K562 (cell line): ENCODE measurements around the gene MRPL19. TPM values are rescaled to one million over a fixed set of nuclear protein-coding genes. Genes with fewer than 3 reads are reported as not detected.

Experiments used
- ATAC-seq: fragments of 200-7000 bp; cut with Tn5 transposase; 3 replicates; pipeline ENCODE4 v1.9.1; 2020; ENCODE audit warnings: moderate library complexity
- BruUV-seq: library from RNA; stranded (reverse); fragments of 400-500 nt; replicated peaks from 2 replicates; lab custom pipeline; 2021; lab: Mats Ljungman, UMichigan
- CTCF ChIA-PET: fragments of 300-600 bp; formaldehyde crosslinking; extraction: SDS; loops from one replicate; lab custom pipeline; 2021; ENCODE audit warnings: low intra/inter-chr PET ratio; lab: Yijun Ruan, JAX
- POLR2A ChIA-PET: fragments of 300-600, 350-650 bp; sonication (Branson Sonifier 250); formaldehyde crosslinking; extraction: SDS; loops from one replicate; lab custom pipeline; 2021; ENCODE audit warnings: antibody characterized with exemption, inconsistent platforms; lab: Yijun Ruan, JAX
- DNase-seq, 4 experiments: peaks; one replicate each; pipeline versions ENCODE4 v3.0.0 to v3.0.0-alpha.2; 2011 to 2018; ENCODE audit warnings: low spot score in 3 of 4, mixed read lengths in 3 of 4; ENCODE audit errors: extremely low read depth in 1 of 4
- FAIRE-seq: peaks from 2 replicates; lab custom pipeline; 2011; peaks lifted over from hg19 to GRCh38; lab: Jason Lieb, UNC
- H2AFZ ChIP-seq: 2 replicates; pipeline ENCODE4 v1.6.0; 2011; ENCODE audit warnings: low read depth, low read length, control low read depth, inconsistent platforms
- H3K27ac ChIP-seq: fragments of 200-600 bp; 3 replicates; pipeline ENCODE4 v1.8.0; 2011; ENCODE audit warnings: low read depth, mild to moderate bottlenecking, control low read depth, inconsistent platforms, low read length, moderate library complexity, mixed read lengths; ENCODE audit errors: extremely low read depth
- H3K27me3 ChIP-seq, 2 experiments: fragments of 300-600 bp in 1 of 2; 2 replicates in 1 of 2; 3 replicates in 1 of 2; pipeline versions ENCODE4 v1.6.0 to v1.8.0; 2011; ENCODE audit warnings: inconsistent platforms in 2 of 2, low read length in 2 of 2, mild to moderate bottlenecking in 1 of 2, mixed read lengths in 1 of 2, moderate library complexity in 1 of 2; ENCODE audit not compliant: control insufficient read depth in 2 of 2, insufficient read depth in 2 of 2
- H3K36me3 ChIP-seq: fragments of 300-600 bp; 3 replicates; pipeline ENCODE4 v1.8.0; 2011; ENCODE audit warnings: mild to moderate bottlenecking, low read length, inconsistent platforms; ENCODE audit not compliant: control insufficient read depth, insufficient read depth
- H3K4me1 ChIP-seq, 2 experiments: fragments of 200-600 bp in 1 of 2; replicated peaks in 1 of 2; 2 replicates in 1 of 2; 3 replicates in 1 of 2; pipeline versions ENCODE4 v1.5.1 to v1.8.0; 2011; ENCODE audit warnings: inconsistent platforms in 2 of 2, low read length in 2 of 2, mild to moderate bottlenecking in 1 of 2, mixed read lengths in 1 of 2, moderate library complexity in 1 of 2; ENCODE audit not compliant: control insufficient read depth in 2 of 2, insufficient read depth in 2 of 2
- H3K4me2 ChIP-seq: 2 replicates; pipeline ENCODE4 v1.6.1; 2011; ENCODE audit warnings: low read length, control low read depth, inconsistent platforms, mixed read lengths; ENCODE audit not compliant: insufficient read depth
- H3K4me3 ChIP-seq: fragments of 200-600 bp; sonication (generic), shearing (Covaris generic); 2 replicates; pipeline ENCODE4 v1.5.1; 2016; ENCODE audit warnings: control low read depth, inconsistent platforms
- H3K79me2 ChIP-seq: fragments of 200-600 bp; 3 replicates; pipeline ENCODE4 v1.8.0; 2011; ENCODE audit warnings: low read length, inconsistent platforms; ENCODE audit not compliant: control insufficient read depth, insufficient read depth
- H3K9ac ChIP-seq, 2 experiments: 2 replicates each; pipeline versions ENCODE4 v1.6.0 to v1.6.1; 2011; ENCODE audit warnings: low read depth in 2 of 2, low read length in 2 of 2, control low read depth in 1 of 2, inconsistent platforms in 1 of 2, mild to moderate bottlenecking in 1 of 2, mixed read lengths in 1 of 2; ENCODE audit not compliant: insufficient read depth in 1 of 2
- H3K9me1 ChIP-seq: one replicate; pipeline ENCODE4 v1.6.0; 2011; ENCODE audit warnings: inconsistent platforms, mild to moderate bottlenecking, low read length, moderate library complexity; ENCODE audit not compliant: control insufficient read depth, insufficient read depth
- H3K9me3 ChIP-seq: replicated peaks from 2 replicates; pipeline ENCODE4 v1.5.1; 2011; ENCODE audit warnings: low read depth, low read length, inconsistent platforms; ENCODE audit not compliant: control insufficient read depth, insufficient read depth
- H4K20me1 ChIP-seq: replicated peaks from 2 replicates; pipeline ENCODE4 v1.6.1; 2011; ENCODE audit warnings: low read length, inconsistent platforms, mixed read lengths; ENCODE audit not compliant: control insufficient read depth, insufficient read depth
- BHLHE40 ChIP-seq: IDR thresholded peaks from 2 replicates; pipeline ENCODE4 v1.6.1; 2011; ENCODE audit warnings: low read length, improper control_type of control experiment
- CTBP1 ChIP-seq: fragments of 450-650 bp; IDR thresholded peaks from 2 replicates; pipeline ENCODE4 v1.6.1; 2016; ENCODE audit warnings: borderline replicate concordance
- FOSL1 ChIP-seq: fragments of 200-800 bp; sonication (Bioruptor generic); conservative IDR thresholded peaks from 2 replicates; pipeline ENCODE4 v1.6.1; 2016; ENCODE audit warnings: missing genetic modification characterization, missing compliant biosample characterization
- HDAC6 ChIP-seq: IDR thresholded peaks from 2 replicates; pipeline ENCODE4 v1.6.1; 2012; ENCODE audit warnings: low read depth, mild to moderate bottlenecking, control low read depth, inconsistent platforms, low read length, moderate library complexity
- HMGN3 ChIP-seq: IDR thresholded peaks from 2 replicates; pipeline ENCODE4 v1.6.1; 2011; ENCODE audit warnings: borderline replicate concordance, low read depth, mild to moderate bottlenecking, mixed read lengths, low read length; ENCODE audit not compliant: insufficient read length; ENCODE audit errors: extremely low read depth
- IRF2 ChIP-seq: sonication (generic); formaldehyde crosslinking; IDR thresholded peaks from 2 replicates; pipeline ENCODE4 v1.8.1; 2022; ENCODE audit warnings: mild to moderate bottlenecking, missing genetic modification reagents
- KDM1A ChIP-seq, 2 experiments: fragments of 450-650 bp; IDR thresholded peaks; 2 replicates each; pipeline ENCODE4 v1.6.1; 2016; ENCODE audit warnings: mild to moderate bottlenecking in 2 of 2
- LARP7 ChIP-seq: fragments of 450-650 bp; IDR thresholded peaks from 2 replicates; pipeline ENCODE4 v1.6.1; 2016
- NONO ChIP-seq, 2 experiments: fragments of 200-400 bp in 1 of 2; fragments of 450-650 bp in 1 of 2; formaldehyde crosslinking in 1 of 2; IDR thresholded peaks; 2 replicates each; pipeline ENCODE4 v1.6.1; 2017; ENCODE audit warnings: low read depth in 2 of 2, mild to moderate bottlenecking in 2 of 2, moderate library complexity in 2 of 2, low read length in 1 of 2
- NR2C1 ChIP-seq, 2 experiments: fragments of 450-650 bp; IDR thresholded peaks; 2 replicates each; pipeline ENCODE4 v1.6.1; 2017; ENCODE audit warnings: mild to moderate bottlenecking in 2 of 2, antibody characterized with exemption in 1 of 2, inconsistent platforms in 1 of 2, missing compliant biosample characterization in 1 of 2, missing genetic modification characterization in 1 of 2
- NR3C1 ChIP-seq: sonication (generic); formaldehyde crosslinking; IDR thresholded peaks from 2 replicates; pipeline ENCODE4 v1.8.1; 2022; ENCODE audit warnings: missing genetic modification reagents
- PTRF ChIP-seq: fragments of 450-650 bp; IDR thresholded peaks from 2 replicates; pipeline ENCODE4 v1.6.1; 2016; ENCODE audit warnings: mild to moderate bottlenecking, missing genetic modification characterization, missing compliant biosample characterization
- TBL1XR1 ChIP-seq, 2 experiments: IDR thresholded peaks; 2 replicates each; pipeline ENCODE4 v1.6.1; 2012; ENCODE audit warnings: improper control_type of control experiment in 2 of 2, low read length in 2 of 2, mild to moderate bottlenecking in 1 of 2
- ZC3H4 ChIP-seq: sonication (generic); formaldehyde crosslinking; IDR thresholded peaks from 2 replicates; pipeline ENCODE4 v1.9.0; 2021; ENCODE audit warnings: missing genetic modification reagents, borderline replicate concordance
- ZFX ChIP-seq: sonication (generic); formaldehyde crosslinking; IDR thresholded peaks from 2 replicates; pipeline ENCODE4 v1.8.0; 2022; ENCODE audit warnings: mild to moderate bottlenecking, missing genetic modification reagents, moderate library complexity
- ZNF217 ChIP-seq: sonication (generic); formaldehyde crosslinking; IDR thresholded peaks from 2 replicates; pipeline ENCODE4 v1.8.0; 2022; ENCODE audit warnings: mild to moderate bottlenecking, missing genetic modification reagents
- ZNF764 ChIP-seq: fragments of 250-450 bp; sonication (Bioruptor Pico); IDR thresholded peaks from 2 replicates; pipeline ENCODE4 v1.4.0; 2020; ENCODE audit warnings: low read depth, mild to moderate bottlenecking, moderate library complexity
- WGBS: fragments of 100-300 bp; shearing (Covaris generic); methylation state at CpG from one replicate; pipeline ENCODE4 v1.1.6; 2016; ENCODE audit warnings: low coverage, mixed read lengths; ENCODE audit not compliant: insufficient coverage; ENCODE audit errors: missing lambda C conversion rate; 5-methylcytosine and 5-hydroxymethylcytosine counted together
- in situ Hi-C: fragments of 300-500 bp; cut with MboI; formaldehyde crosslinking; loops from 4 replicates; pipeline ENCODE4 v1.15.0; 2018; ENCODE audit warnings: inconsistent platforms, mixed read lengths
- intact Hi-C: fragments of 100-400 bp; cut with micrococcal nuclease; formaldehyde crosslinking; loops from 2 replicates; pipeline ENCODE4 v1.14.2; 2022
- polyA plus RNA-seq, 8 experiments: library from polyadenylated mRNA; depleted of rRNA in 4 of 8; stranded (reverse) in 5 of 8; unstranded in 3 of 8; fragments of >200 nt; fragmentation: Nextera tagmentation in 2 of 8; fragmentation: Illumina TruSeq in 1 of 8; extraction: Ambion mirVana in 2 of 8; extraction: Trizol in 1 of 8; gene quantifications; 2 replicates each; pipeline versions ENCODE4 v1.2.1 to v1.2.3, GENCODE V29; 2011 to 2014; ENCODE audit warnings: inconsistent platforms in 1 of 8, missing spikeins in 1 of 8
- total RNA-seq, 7 experiments: library from RNA; depleted of rRNA in 6 of 7; stranded (reverse); fragments of >200 nt in 6 of 7; fragmentation: Illumina TruSeq in 2 of 7; extraction: Trizol in 2 of 7; gene quantifications; 2 replicates each; pipeline versions ENCODE4 v1.2.1 to v1.2.3, GENCODE V29; 2011 to 2021; ENCODE audit warnings: low replicate concordance in 1 of 7
- TF ChIP-seq, protein P1 (sequence below): fragments of 250-450 bp; sonication (Bioruptor Pico); IDR thresholded peaks from 2 replicates; pipeline ENCODE4 v1.5.0; 2021
- TF ChIP-seq, protein P2 (sequence below): sonication (generic); formaldehyde crosslinking; IDR thresholded peaks from 2 replicates; pipeline ENCODE4 v1.8.0; 2022; ENCODE audit warnings: mild to moderate bottlenecking, missing genetic modification reagents

MRPL19 gene
- total and polyA plus RNA-seq, 9 of the 15 experiments (the other 6 are each of a cell fraction or from before 2014, with no cell fraction given) = 9.7 to 65.9 (median 56.1) TPM

DNA sequence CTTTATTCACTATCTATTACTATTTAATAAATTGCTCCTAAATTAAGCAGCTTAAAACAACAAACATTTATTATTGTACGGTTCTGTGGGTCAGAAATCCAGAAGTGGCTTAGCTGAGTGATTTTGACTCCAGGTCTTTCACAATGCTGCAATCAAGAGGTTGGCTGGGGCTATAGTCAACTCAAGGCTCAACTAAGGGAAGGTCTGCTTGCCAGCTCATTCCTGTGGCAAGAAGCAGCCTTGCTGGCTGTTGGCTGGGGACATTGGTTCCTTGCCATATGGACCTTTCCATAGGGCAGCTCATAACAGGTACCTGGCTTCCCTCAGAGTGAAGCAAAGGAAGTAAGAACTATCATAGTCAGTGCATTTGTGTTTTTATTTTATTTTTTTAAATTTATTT lies 5.0 kb upstream of the MRPL19 start:
- POLR2A ChIA-PET = interaction anchor here (1.5 kb wide), 1 partner anchor 69 kb away, joined by 5 read pairs; the partner anchor contains the start of gene GCFC2
- Histone ChIP-seq H3K4me2 (no peak overlapping the region), H3K4me1 (peaks cover 0 to under 1% of the 10 kb centered on the region in 2 experiments; a peak in 1 of 5 replicates), H3K27me3 (peaks cover 2 to 5% of the 10 kb centered on the region in 2 experiments; a peak in 2 of 5 replicates), H3K9ac (no peak overlapping the region), H3K9me1 (no peaks in the 10 kb centered on the region), H3K9me3 (no peaks in the 10 kb centered on the region), H4K20me1 (no peaks in the 10 kb centered on the region), H3K27ac (no peak overlapping the region), H3K36me3 (no peaks in the 10 kb centered on the region), H2AFZ (no peak overlapping the region), H3K79me2 (peaks cover 6% of the 10 kb centered on the region), H3K4me3 (no peak overlapping the region)
- DNase-seq (peak in 1 of 4 experiments; percentile 15), ATAC-seq (no peak), FAIRE-seq (no peak)
- intact Hi-C loops = loop anchor here (5.0 kb wide), 1 partner anchor 956 kb away; no protein-coding TSS in a partner anchor
- no TSS peak for BruUV-seq
- CTCF ChIA-PET = interaction anchor here (2.3 kb wide), 1 partner anchor 35 kb away, joined by 14 read pairs; no protein-coding TSS in a partner anchor
- WGBS = 77% methylated on average over 1 of the region's 1 CpG
- no peak for TF ChIP-seq KDM1A (IDR thresholded peaks at IDR 0.05)
- no peak for TF ChIP-seq NR2C1 (IDR thresholded peaks at IDR 0.05)
- no peak for TF ChIP-seq NR2C1 (tag; IDR thresholded peaks at IDR 0.05)
- TF ChIP-seq LARP7 = no peak
- TF ChIP-seq TBL1XR1 (IDR thresholded peaks at IDR 0.05; ENCODE audit: low read length in 2 of 2) = no peak
- TF ChIP-seq BHLHE40 = no peak
- no peak for TF ChIP-seq PTRF (tag)
- no peak for TF ChIP-seq ZNF217 (CRISPR knock-in tag)
- TF ChIP-seq IRF2 = no peak
- TF ChIP-seq CTBP1 = no peak
- TF ChIP-seq ZFX (CRISPR knock-in tag) = no peak
- no peak for TF ChIP-seq HMGN3
- no peak for TF ChIP-seq HDAC6
- no peak for TF ChIP-seq ZNF764 (CRISPR knock-in tag)
- TF ChIP-seq, protein P1, sequence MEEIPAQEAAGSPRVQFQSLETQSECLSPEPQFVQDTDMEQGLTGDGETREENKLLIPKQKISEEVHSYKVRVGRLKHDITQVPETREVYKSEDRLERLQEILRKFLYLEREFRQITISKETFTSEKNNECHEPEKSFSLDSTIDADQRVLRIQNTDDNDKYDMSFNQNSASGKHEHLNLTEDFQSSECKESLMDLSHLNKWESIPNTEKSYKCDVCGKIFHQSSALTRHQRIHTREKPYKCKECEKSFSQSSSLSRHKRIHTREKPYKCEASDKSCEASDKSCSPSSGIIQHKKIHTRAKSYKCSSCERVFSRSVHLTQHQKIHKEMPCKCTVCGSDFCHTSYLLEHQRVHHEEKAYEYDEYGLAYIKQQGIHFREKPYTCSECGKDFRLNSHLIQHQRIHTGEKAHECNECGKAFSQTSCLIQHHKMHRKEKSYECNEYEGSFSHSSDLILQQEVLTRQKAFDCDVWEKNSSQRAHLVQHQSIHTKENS (CRISPR knock-in tag) = no peak
- no peak for TF ChIP-seq NONO (IDR thresholded peaks at IDR 0.05; ENCODE audit: low read depth in 2 of 2, low read length in 1 of 2)
- TF ChIP-seq, protein P2, sequence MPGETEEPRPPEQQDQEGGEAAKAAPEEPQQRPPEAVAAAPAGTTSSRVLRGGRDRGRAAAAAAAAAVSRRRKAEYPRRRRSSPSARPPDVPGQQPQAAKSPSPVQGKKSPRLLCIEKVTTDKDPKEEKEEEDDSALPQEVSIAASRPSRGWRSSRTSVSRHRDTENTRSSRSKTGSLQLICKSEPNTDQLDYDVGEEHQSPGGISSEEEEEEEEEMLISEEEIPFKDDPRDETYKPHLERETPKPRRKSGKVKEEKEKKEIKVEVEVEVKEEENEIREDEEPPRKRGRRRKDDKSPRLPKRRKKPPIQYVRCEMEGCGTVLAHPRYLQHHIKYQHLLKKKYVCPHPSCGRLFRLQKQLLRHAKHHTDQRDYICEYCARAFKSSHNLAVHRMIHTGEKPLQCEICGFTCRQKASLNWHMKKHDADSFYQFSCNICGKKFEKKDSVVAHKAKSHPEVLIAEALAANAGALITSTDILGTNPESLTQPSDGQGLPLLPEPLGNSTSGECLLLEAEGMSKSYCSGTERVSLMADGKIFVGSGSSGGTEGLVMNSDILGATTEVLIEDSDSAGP = no peak
- TF ChIP-seq NR3C1 (CRISPR knock-in tag) = no peak
- TF ChIP-seq ZC3H4 (CRISPR knock-in tag) = no peak
- no peak for TF ChIP-seq FOSL1 (tag)
- TF ChIP-seq, all 486 proteins: peak for 0
- in situ Hi-C loops = loop anchor here (25.0 kb wide), 1 partner anchor 946 kb away; no protein-coding TSS in a partner anchor
